Body of pancreas (tissue), 4 donors: ENCODE results near the gene ADCYAP1R1. TPM values are rescaled to one million over a fixed set of nuclear protein-coding genes. Genes with fewer than 3 reads are reported as not detected.

Experiments used
- ATAC-seq: fragments of 150-250 bp; one replicate; pipeline ENCODE4 v1.9.1; 2016
- DNase-seq, 4 donors: peaks; one replicate each; pipeline ENCODE4 v3.0.0-alpha.2; 2019
- H3K27ac ChIP-seq, 4 donors: fragments of 200-600 bp; sonication (generic); 1 replicate in 3 of 4; 2 replicates in 1 of 4; pipeline versions ENCODE4 v1.5.1 to v1.6.1; 2016 to 2019; ENCODE audit warnings: mild to moderate bottlenecking in 1 of 4, mixed read lengths in 1 of 4, moderate library complexity in 1 of 4
- H3K27me3 ChIP-seq, 2 donors: fragments of 200-600 bp; sonication (generic); one replicate each; pipeline ENCODE4 v1.6.0; 2016; ENCODE audit warnings: mild to moderate bottlenecking in 1 of 2
- H3K36me3 ChIP-seq, 2 donors: fragments of 200-600 bp; sonication (generic); replicated peaks in 1 of 2; 2 replicates each; pipeline ENCODE4 v1.5.1; 2016; ENCODE audit warnings: low read depth in 2 of 2; ENCODE audit not compliant: insufficient read depth in 1 of 2
- H3K4me1 ChIP-seq: fragments of 200-600 bp; sonication (generic); one replicate; pipeline ENCODE4 v1.6.0; 2016
- H3K4me3 ChIP-seq, 2 donors: fragments of 200-600 bp; sonication (generic); 1 replicate in 1 of 2; 2 replicates in 1 of 2; pipeline ENCODE4 v1.5.1; 2016 to 2019
- H3K9me3 ChIP-seq, 3 donors: fragments of 200-600 bp; sonication (generic); 1 replicate in 2 of 3; 2 replicates in 1 of 3; pipeline ENCODE4 v1.5.1; 2016
- POLR2A ChIP-seq, 3 donors: fragments of 450-650 bp; IDR thresholded peaks; one replicate each; pipeline ENCODE4 v1.6.1; 2016; ENCODE audit warnings: antibody characterized with exemption in 3 of 3, mild to moderate bottlenecking in 2 of 3
- WGBS, 2 donors: methylation state at CpG; one replicate each; pipeline ENCODE4 v1.1.5; 2017; 5-methylcytosine and 5-hydroxymethylcytosine counted together
- intact Hi-C: fragments of 100-400 bp; cut with DNase I; formaldehyde crosslinking; loops from one replicate; pipeline ENCODE4 v1.15.1; 2023
- total RNA-seq, 2 donors: library from RNA; depleted of rRNA; stranded (reverse); fragments of >200 nt; gene quantifications; one replicate each; pipeline ENCODE4 v1.1.0, GENCODE V29; 2016
- TF ChIP-seq, protein P1 (sequence below), 7 experiments: fragments of 450-650 bp in 4 of 7; fragments of 200-600 bp in 3 of 7; sonication (generic) in 3 of 7; IDR thresholded peaks; one replicate each; pipeline ENCODE4 v1.5.1; 2016 to 2019; ENCODE audit warnings: antibody characterized with exemption in 7 of 7

Gene ADCYAP1R1
- total RNA-seq, 2 donors from 2014 or later: 1.8 to 8.2 TPM

DNA sequence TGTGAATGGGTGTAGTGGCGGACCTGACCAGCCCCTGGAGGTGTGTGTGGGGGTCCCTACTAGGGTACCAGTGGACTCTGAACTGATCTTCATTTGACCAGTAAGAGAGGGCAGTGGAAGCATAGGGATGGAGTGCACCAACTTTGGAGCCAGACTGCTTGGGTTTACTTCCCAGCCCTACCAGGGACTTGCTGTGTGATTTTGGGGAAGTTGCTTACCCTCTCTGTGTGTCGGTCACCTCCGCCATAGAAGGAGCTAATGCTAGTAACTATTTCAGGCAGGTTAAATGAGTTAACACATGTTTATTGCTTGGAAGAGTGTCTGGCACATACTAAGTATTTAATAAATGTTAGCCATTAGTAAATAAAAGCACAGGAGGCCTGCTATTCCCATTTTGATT lies 6.6 kb downstream of the ADCYAP1R1 start:
- peaks cover 0 to 1% of the 10 kb centered on the region in 2 donors for H3K27me3 ChIP-seq

DNA sequence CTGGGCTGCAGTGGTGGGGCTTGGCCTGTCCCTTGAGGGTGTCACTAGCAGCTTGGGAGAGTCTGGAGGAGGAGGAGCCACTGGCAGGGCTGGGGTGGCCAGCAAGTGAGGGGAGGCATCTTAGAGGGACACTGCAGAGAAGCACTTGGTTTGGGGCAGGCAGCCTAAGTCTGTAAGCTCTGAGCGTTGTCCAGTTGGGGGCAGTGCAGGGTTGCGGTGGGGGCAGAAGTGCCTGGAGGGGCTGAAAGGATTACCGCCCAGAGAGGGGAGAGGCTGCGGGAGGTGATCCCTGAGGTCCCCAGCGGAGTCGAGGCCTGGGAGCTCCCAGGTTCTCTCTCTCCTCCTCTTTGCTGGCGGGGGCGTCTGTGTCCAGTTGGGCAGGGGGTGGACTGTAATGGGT lies 7.4 kb downstream of the ADCYAP1R1 start:
- no peak overlapping the region for H3K4me3 ChIP-seq
- H3K4me1 ChIP-seq: no peaks in the 10 kb centered on the region
- intact Hi-C loops: loop anchor here (10.0 kb wide), 1 partner anchor 1225 kb away; no protein-coding TSS in a partner anchor
- ATAC-seq (no peak), DNase-seq (no peak)
- no peak for TF ChIP-seq POLR2A (IDR thresholded peaks at IDR 0.05)
- TF ChIP-seq, protein P1, sequence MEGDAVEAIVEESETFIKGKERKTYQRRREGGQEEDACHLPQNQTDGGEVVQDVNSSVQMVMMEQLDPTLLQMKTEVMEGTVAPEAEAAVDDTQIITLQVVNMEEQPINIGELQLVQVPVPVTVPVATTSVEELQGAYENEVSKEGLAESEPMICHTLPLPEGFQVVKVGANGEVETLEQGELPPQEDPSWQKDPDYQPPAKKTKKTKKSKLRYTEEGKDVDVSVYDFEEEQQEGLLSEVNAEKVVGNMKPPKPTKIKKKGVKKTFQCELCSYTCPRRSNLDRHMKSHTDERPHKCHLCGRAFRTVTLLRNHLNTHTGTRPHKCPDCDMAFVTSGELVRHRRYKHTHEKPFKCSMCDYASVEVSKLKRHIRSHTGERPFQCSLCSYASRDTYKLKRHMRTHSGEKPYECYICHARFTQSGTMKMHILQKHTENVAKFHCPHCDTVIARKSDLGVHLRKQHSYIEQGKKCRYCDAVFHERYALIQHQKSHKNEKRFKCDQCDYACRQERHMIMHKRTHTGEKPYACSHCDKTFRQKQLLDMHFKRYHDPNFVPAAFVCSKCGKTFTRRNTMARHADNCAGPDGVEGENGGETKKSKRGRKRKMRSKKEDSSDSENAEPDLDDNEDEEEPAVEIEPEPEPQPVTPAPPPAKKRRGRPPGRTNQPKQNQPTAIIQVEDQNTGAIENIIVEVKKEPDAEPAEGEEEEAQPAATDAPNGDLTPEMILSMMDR (IDR thresholded peaks at IDR 0.05): no peak
- WGBS, 2 donors: 39 to 61% methylated on average over 8 of the region's 8 CpGs
- H3K9me3 ChIP-seq: no peaks in the 10 kb centered on the region
- H3K27ac ChIP-seq: no peak overlapping the region
- no peaks in the 10 kb centered on the region for H3K27me3 ChIP-seq
- H3K36me3 ChIP-seq: no peaks in the 10 kb centered on the region

More for the DNA sequence above, 6.6 kb downstream of the ADCYAP1R1 start:
- DNase-seq (no peak), ATAC-seq (no peak)
- Histone ChIP-seq H3K27ac (no peak overlapping the region), H3K9me3 (no peaks in the 10 kb centered on the region), H3K4me3 (no peak overlapping the region), H3K36me3 (no peaks in the 10 kb centered on the region), H3K4me1 (no peaks in the 10 kb centered on the region)
- WGBS, 2 donors: 77 to 80% methylated on average over 3 of the region's 3 CpGs
- TF ChIP-seq POLR2A (IDR thresholded peaks at IDR 0.05): no peak
- TF ChIP-seq, protein P1 (IDR thresholded peaks at IDR 0.05): no peak
- intact Hi-C loops: loop anchor here (10.0 kb wide), 1 partner anchor 1226 kb away; no protein-coding TSS in a partner anchor

DNA sequence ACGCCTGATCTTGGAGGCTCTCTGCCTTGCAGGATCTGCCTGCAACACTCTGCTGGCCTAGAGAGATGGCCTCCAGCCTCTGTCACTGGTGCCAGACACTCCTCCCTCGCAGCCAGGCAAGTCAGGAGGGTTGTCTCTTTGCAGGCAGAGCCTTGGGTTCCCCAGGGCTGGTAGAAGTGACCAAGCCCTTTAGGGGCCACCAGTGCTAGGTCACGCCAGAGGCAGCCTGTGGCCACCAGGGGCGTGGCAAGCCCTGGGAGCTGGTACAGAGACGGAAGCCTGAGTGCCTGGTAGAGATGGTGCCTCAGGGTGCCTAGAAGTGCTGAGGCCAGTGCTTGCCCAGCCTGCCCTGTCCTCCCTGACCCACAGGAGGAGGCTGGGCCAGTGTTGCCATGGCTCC lies 9.1 kb downstream of the ADCYAP1R1 start:
- Histone ChIP-seq H3K9me3 (no peaks in the 10 kb centered on the region), H3K27me3 (no peaks in the 10 kb centered on the region), H3K27ac (no peak overlapping the region), H3K36me3 (no peaks in the 10 kb centered on the region), H3K4me1 (no peaks in the 10 kb centered on the region), H3K4me3 (no peak overlapping the region)
- DNase-seq (no peak), ATAC-seq (no peak)
- intact Hi-C loops: no loop called here
- TF ChIP-seq, protein P1 (IDR thresholded peaks at IDR 0.05): no peak
- TF ChIP-seq POLR2A (IDR thresholded peaks at IDR 0.05): no peak
- 61 to 80% methylated on average over 1 to 5 of the region's 5 CpGs for WGBS, 2 donors

DNA sequence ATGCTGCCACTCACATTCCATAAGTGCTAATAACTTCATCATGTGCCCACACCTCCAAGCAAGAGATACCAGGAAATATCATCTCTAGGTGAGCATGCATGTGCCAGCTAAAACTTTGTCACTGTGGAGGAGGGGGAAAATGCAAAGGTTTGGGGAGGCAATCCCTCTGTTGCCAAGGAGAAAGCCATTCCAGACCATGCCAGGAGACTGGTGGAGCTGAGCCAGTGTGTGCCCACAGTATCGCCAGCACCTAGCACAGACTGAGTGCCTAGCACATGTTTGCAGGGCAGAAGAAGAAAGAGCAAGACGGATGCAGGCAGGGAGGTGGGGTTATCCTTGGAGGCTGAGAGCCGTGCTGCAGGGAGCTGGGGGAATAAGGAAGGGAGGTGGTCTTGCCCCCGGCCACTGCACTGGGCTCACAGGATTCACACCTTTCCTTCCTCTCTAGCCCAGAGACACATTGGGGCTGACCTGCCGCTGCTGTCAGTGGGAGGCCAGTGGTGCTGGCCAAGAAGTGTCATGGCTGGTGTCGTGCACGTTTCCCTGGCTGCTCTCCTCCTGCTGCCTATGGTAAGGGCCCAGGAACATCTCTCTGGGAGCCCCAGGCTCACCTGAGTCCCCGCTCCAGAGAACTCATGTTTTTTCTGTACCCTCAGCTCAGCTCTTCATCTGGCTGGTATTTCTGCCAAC lies 10.8 kb downstream of the ADCYAP1R1 start:
- 64 to 74% methylated on average over 8 of the region's 8 CpGs for WGBS, 2 donors
- H3K27me3 ChIP-seq: no peaks in the 10 kb centered on the region
- H3K27ac ChIP-seq: no peak overlapping the region
- H3K4me1 ChIP-seq: no peaks in the 10 kb centered on the region
- ATAC-seq (no peak), DNase-seq (no peak)
- intact Hi-C loops: no loop called here
- TF ChIP-seq, protein P1 (IDR thresholded peaks at IDR 0.05): no peak
- no peak for TF ChIP-seq POLR2A (IDR thresholded peaks at IDR 0.05)
- H3K4me3 ChIP-seq: no peak overlapping the region
- H3K9me3 ChIP-seq: no peaks in the 10 kb centered on the region
- no peaks in the 10 kb centered on the region for H3K36me3 ChIP-seq
